Measurements from ENCODE around the gene FRMD1.

Gene FRMD1

GRCh38 chr6:168046696-168047095 lies 32.3 kb downstream of the FRMD1 start:
- H3K27me3 ChIP-seq: peaks cover 0 to 41% (median 0%) of the 10 kb centered on the region in 11 experiments; a peak in 7 of 22 replicates
- H3K27ac ChIP-seq: no peak overlapping the region
- TF ChIP-seq Cebpa-rat (IDR thresholded peaks at IDR 0.05): no peak

GRCh38 chr6:168045706-168046620 lies 33.0 kb downstream of the FRMD1 start:
- H3K36me3 ChIP-seq: peaks cover 0 to 3% (median 0%) of the 10 kb centered on the region in 11 experiments; a peak in 2 of 22 replicates
- H3K9ac ChIP-seq: peak overlapping the region in 6 of 11 experiments; percentile 1 to 41 (median 20); a peak in 5 of 22 replicates
- no peak for TF ChIP-seq Cebpa-rat (IDR thresholded peaks at IDR 0.05)
- peaks cover 3 to 10% (median 4%) of the 10 kb centered on the region in 11 experiments; a peak in 21 of 22 replicates for H3K9me3 ChIP-seq (replicated peaks in 1 of 11)
- H3K27ac ChIP-seq: peak overlapping the region in 7 of 11 experiments; percentile 6 to 65 (median 32); a peak in 7 of 22 replicates
- no peak overlapping the region for H3K4me3 ChIP-seq
- peak overlapping the region; percentile 17 to 96 (median 83); a peak in 20 of 22 replicates for H3K4me2 ChIP-seq
- peaks cover 50 to 88% (median 82%) of the 10 kb centered on the region in 10 experiments for H3K4me1 ChIP-seq
- no peaks in the 10 kb centered on the region for H4K20me1 ChIP-seq
- peaks cover 0 to 43% (median 0%) of the 10 kb centered on the region in 11 experiments; a peak in 7 of 22 replicates for H3K27me3 ChIP-seq

More at GRCh38 chr6:168046696-168047095, 32.3 kb downstream of the FRMD1 start:
- Histone ChIP-seq H4K20me1 (no peaks in the 10 kb centered on the region), H3K9me3 (replicated peaks in 1 of 11) (peaks cover 0 to 2% (median 0%) of the 10 kb centered on the region in 11 experiments; a peak in 3 of 22 replicates), H3K9ac (no peak overlapping the region), H3K4me1 (peaks cover 50 to 86% (median 82%) of the 10 kb centered on the region in 10 experiments), H3K36me3 (no peaks in the 10 kb centered on the region), H3K4me2 (peak overlapping the region in 2 of 11 experiments; percentile 82 to 90; a peak in 3 of 22 replicates), H3K4me3 (no peak overlapping the region)

GRCh38 chr6:168045141-168045691 lies 33.8 kb downstream of the FRMD1 start:
- H3K4me2 ChIP-seq: peak overlapping the region; percentile 17 to 96 (median 83); a peak in 21 of 22 replicates
- H3K9ac ChIP-seq: peak overlapping the region in 7 of 11 experiments; percentile 1 to 41 (median 20); a peak in 5 of 22 replicates
- TF ChIP-seq Cebpa-rat (IDR thresholded peaks at IDR 0.05): no peak
- peaks cover 10 to 17% (median 12%) of the 10 kb centered on the region in 11 experiments for H3K9me3 ChIP-seq (replicated peaks in 1 of 11)
- peaks cover 0 to 10% (median 0%) of the 10 kb centered on the region in 11 experiments; a peak in 6 of 22 replicates for H3K36me3 ChIP-seq
- H3K4me3 ChIP-seq: no peak overlapping the region
- H3K4me1 ChIP-seq: peaks cover 45 to 84% (median 77%) of the 10 kb centered on the region in 10 experiments
- H3K27me3 ChIP-seq: peaks cover 0 to 38% (median 0%) of the 10 kb centered on the region in 11 experiments; a peak in 7 of 22 replicates
- H4K20me1 ChIP-seq: no peaks in the 10 kb centered on the region
- peak overlapping the region in 7 of 11 experiments; percentile 6 to 65 (median 32); a peak in 8 of 22 replicates for H3K27ac ChIP-seq

- peaks cover 39 to 78% (median 71%) of the 10 kb centered on the region in 10 experiments for H3K4me1 ChIP-seq
- H4K20me1 ChIP-seq: no peaks in the 10 kb centered on the region
- peak overlapping the region; percentile 46 to 96 (median 83); a peak in 21 of 22 replicates for H3K4me2 ChIP-seq
- peaks cover 16 to 23% (median 17%) of the 10 kb centered on the region in 11 experiments for H3K9me3 ChIP-seq (replicated peaks in 1 of 11)
- peak overlapping the region in 4 of 11 experiments; percentile 1 to 41 (median 20); a peak in 3 of 22 replicates for H3K9ac ChIP-seq
- peaks cover 0 to 32% (median 0%) of the 10 kb centered on the region in 11 experiments; a peak in 7 of 22 replicates for H3K27me3 ChIP-seq
- no peak for TF ChIP-seq Cebpa-rat (IDR thresholded peaks at IDR 0.05)
- peak overlapping the region in 4 of 11 experiments; percentile 32 to 65 (median 51); a peak in 5 of 22 replicates for H3K27ac ChIP-seq
- no peak overlapping the region for H3K4me3 ChIP-seq
- H3K36me3 ChIP-seq: peaks cover 0 to 16% (median 5%) of the 10 kb centered on the region in 11 experiments; a peak in 10 of 22 replicates
Measured at GRCh38 chr6:168044521-168045130, 34.4 kb downstream of the FRMD1 start.

GRCh38 chr6:168043848-168044415 lies 35.1 kb downstream of the FRMD1 start:
- TF ChIP-seq Cebpa-rat (IDR thresholded peaks at IDR 0.05): no peak
- Histone ChIP-seq H3K4me1 (peaks cover 39 to 71% (median 64%) of the 10 kb centered on the region in 10 experiments), H3K9me3 (replicated peaks in 1 of 11) (peaks cover 23 to 30% (median 24%) of the 10 kb centered on the region in 11 experiments), H3K9ac (peak overlapping the region in 7 of 11 experiments; percentile 10 to 53 (median 41); a peak in 10 of 22 replicates), H4K20me1 (no peaks in the 10 kb centered on the region), H3K4me2 (peak overlapping the region; percentile 46 to 96 (median 83)), H3K27me3 (peaks cover 0 to 28% (median 0%) of the 10 kb centered on the region in 11 experiments; a peak in 7 of 22 replicates), H3K27ac (peak overlapping the region in 8 of 11 experiments; percentile 12 to 65 (median 45); a peak in 10 of 22 replicates), H3K36me3 (peaks cover 0 to 23% (median 10%) of the 10 kb centered on the region in 11 experiments; a peak in 13 of 22 replicates), H3K4me3 (no peak overlapping the region)

- no peak overlapping the region; a peak in 2 of 20 replicates for H3K4me3 ChIP-seq
- peak overlapping the region in 8 of 11 experiments; percentile 12 to 65 (median 45); a peak in 12 of 22 replicates for H3K27ac ChIP-seq
- H3K4me1 ChIP-seq: peaks cover 39 to 68% (median 58%) of the 10 kb centered on the region in 10 experiments
- H4K20me1 ChIP-seq: no peaks in the 10 kb centered on the region
- TF ChIP-seq Cebpa-rat (IDR thresholded peaks at IDR 0.05): no peak
- H3K9me3 ChIP-seq (replicated peaks in 1 of 11): peaks cover 29 to 36% (median 30%) of the 10 kb centered on the region in 11 experiments
- peak overlapping the region; percentile 46 to 96 (median 83) for H3K4me2 ChIP-seq
- peak overlapping the region in 8 of 11 experiments; percentile 10 to 53 (median 40); a peak in 14 of 22 replicates for H3K9ac ChIP-seq
- H3K36me3 ChIP-seq: peaks cover 0 to 29% (median 10%) of the 10 kb centered on the region in 11 experiments; a peak in 14 of 22 replicates
- peaks cover 0 to 28% (median 0%) of the 10 kb centered on the region in 11 experiments; a peak in 7 of 22 replicates for H3K27me3 ChIP-seq
Measured at GRCh38 chr6:168043193-168043847, 35.7 kb downstream of the FRMD1 start.

Measured in BLaER1 treated with 17β-estradiol and CSF1 and Interleukin-3, amounts not matched to agents 10 nM and 100 nM (cell line).